Spinal cord (tissue), 10 donors: ENCODE data around the gene TIAM2. TPM values are rescaled to one million over a fixed set of nuclear protein-coding genes. Genes with fewer than 3 reads are reported as not detected.
A peak's percentile ranks its signal among the peaks of the same experiment; 100 is the strongest.
"Not testable (repeated sequence)": the region's sequence is repeated elsewhere in the genome, so short reads cannot be mapped to it uniquely, and the experiment has no call there.

ENCODE experiments used
- DNase-seq, 6 donors: peaks; one replicate each; pipeline versions ENCODE4 v3.0.0 to v3.0.0-alpha.2; 2013 to 2015; ENCODE audit warnings: low spot score in 6 of 6, low read depth in 4 of 6
- H3K27ac ChIP-seq: one replicate; pipeline ENCODE4 v1.5.1; 2013; ENCODE audit warnings: low read depth, low read length, control low read depth
- H3K27me3 ChIP-seq: one replicate; pipeline ENCODE4 v1.6.1; 2013; ENCODE audit warnings: low read length; ENCODE audit not compliant: control insufficient read depth, insufficient read depth
- H3K36me3 ChIP-seq: one replicate; pipeline ENCODE4 v1.6.1; 2013; ENCODE audit warnings: low read length; ENCODE audit not compliant: control insufficient read depth, insufficient read depth
- H3K4me1 ChIP-seq: one replicate; pipeline ENCODE4 v1.6.1; 2013; ENCODE audit warnings: low read length; ENCODE audit not compliant: control insufficient read depth, insufficient read depth
- H3K4me3 ChIP-seq: one replicate; pipeline ENCODE4 v1.5.1; 2013; ENCODE audit warnings: low read depth, low read length, control low read depth
- H3K9me3 ChIP-seq: one replicate; pipeline ENCODE4 v1.6.1; 2013; ENCODE audit warnings: low read length; ENCODE audit not compliant: control insufficient read depth, insufficient read depth
- WGBS: methylation state at CpG from one replicate; pipeline ENCODE4 v1.1.5; 2013; ENCODE audit warnings: missing lambda C conversion rate; ENCODE audit not compliant: insufficient coverage; 5-methylcytosine and 5-hydroxymethylcytosine counted together
- polyA plus RNA-seq, 2 donors: library from polyadenylated mRNA; unstranded; fragments of 120-200 nt; gene quantifications; one replicate each; pipeline ENCODE4 v1.2.1, GENCODE V29; 2013; ENCODE audit not compliant: insufficient read length in 2 of 2
- total RNA-seq, 2 donors: library from RNA; depleted of rRNA in 1 of 2; stranded (reverse); fragments of 120-200 nt in 1 of 2; fragments of >200 nt in 1 of 2; gene quantifications; one replicate each; pipeline versions ENCODE4 v1.2.3 to v1.2.4, GENCODE V29; 2013 to 2014
- donor health status: healthy.

The TIAM2 gene
- total and polyA plus RNA-seq, 4 donors = 15.6 to 25.7 (median 19.5) TPM

DNA sequence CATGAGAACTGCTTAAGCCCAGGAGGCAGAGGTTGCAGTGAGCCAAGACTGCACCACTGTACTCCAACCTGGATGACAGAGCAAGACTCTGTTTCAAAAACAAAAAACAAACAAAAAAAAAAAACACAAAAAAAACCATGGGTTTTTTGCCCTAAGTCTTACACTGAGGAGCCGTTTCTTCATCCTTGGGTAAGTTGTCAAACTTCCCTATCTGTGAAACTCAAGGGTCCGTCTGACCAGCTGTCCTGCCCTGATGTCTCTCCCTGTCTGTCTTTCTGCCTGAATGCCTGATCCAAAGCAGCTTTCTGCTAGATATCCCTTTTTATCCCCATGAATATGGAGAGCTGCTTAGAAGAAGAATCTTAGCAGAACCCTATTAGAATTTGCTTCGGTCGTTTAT is 227.4 kb downstream of the TIAM2 start:
- peak in 1 of 6 donors; percentile 34 for DNase-seq
- Histone ChIP-seq H3K27ac (no peak overlapping the region), H3K27me3 (no peaks in the 10 kb centered on the region), H3K4me3 (no peak overlapping the region), H3K9me3 (no peaks in the 10 kb centered on the region), H3K4me1 (peaks cover 27% of the 10 kb centered on the region), H3K36me3 (no peaks in the 10 kb centered on the region)
- 75% methylated on average over 2 of the region's 4 CpGs for whole genome bisulfite sequencing

DNA sequence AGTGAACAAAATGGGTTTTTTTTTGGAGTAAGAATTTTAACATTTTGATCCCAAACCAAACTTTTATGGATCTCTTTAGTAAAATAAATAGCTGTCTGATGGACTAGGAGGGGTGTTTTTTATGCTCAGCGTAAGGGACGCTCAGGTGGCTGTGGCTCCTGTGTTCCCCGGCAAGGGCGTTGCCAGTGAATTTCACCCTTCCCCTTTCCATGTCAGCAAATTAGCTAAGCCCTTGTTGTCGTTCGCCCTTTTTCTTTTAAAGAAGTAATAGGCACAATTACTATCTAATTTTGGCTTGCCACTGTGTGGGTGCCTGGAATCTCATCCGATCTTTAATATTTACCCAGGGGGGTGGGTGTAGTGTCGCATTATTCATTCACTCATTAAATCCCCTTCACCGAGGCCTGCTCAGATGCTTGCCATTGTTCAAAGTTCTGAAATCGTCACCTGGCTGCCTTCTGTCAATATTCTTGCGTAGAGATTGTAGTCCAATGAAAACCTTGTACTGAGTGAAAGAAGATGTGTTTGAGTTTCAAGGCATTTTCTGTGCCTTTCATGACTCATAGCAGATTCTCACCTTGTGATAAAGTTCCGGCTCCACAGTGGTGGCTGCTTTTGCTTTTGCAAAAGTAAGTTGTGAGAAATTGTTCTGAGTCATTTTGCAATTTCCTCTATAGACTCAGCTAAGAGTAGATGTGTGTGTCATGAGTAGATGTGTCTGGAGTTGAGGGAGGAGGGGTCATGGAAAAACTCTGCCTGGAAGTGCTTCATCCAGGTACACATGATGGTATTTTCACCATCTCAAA is 228.7 kb downstream of the TIAM2 start:
- 90% methylated on average over 2 of the region's 12 CpGs for WGBS
- no peaks in the 10 kb centered on the region for H3K9me3 ChIP-seq
- peaks cover 32% of the 10 kb centered on the region for H3K4me1 ChIP-seq
- no peaks in the 10 kb centered on the region for H3K36me3 ChIP-seq
- no peak overlapping the region for H3K4me3 ChIP-seq
- H3K27ac ChIP-seq = no peak overlapping the region
- H3K27me3 ChIP-seq = no peaks in the 10 kb centered on the region
- no peak for DNase-seq

DNA sequence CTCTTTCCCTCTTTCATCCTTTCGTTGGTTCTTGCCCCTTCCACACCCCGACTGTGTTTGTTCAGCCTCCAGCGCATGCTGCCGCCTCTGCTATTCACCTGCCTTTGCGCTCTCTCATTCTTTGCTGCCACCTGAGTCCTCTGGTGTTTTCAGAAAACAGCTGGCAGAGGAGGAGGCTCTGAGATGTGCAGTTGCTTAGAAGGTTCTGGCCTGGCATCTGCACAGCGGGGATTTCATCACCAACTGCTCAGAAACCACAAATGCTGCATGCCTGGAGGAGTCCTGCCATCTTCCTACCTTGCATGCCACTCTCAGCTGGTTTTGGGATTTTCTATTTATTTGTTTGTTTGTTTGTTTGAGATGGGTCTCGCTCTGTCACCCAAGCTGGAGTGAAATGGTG is 229.5 kb downstream of the TIAM2 start:
- H3K9me3 ChIP-seq = no peaks in the 10 kb centered on the region
- no peak overlapping the region for H3K4me3 ChIP-seq
- WGBS = 92% methylated on average over 2 of the region's 7 CpGs
- H3K27ac ChIP-seq = no peak overlapping the region
- H3K36me3 ChIP-seq = no peaks in the 10 kb centered on the region
- H3K27me3 ChIP-seq = no peaks in the 10 kb centered on the region
- H3K4me1 ChIP-seq = peaks cover 27% of the 10 kb centered on the region
- no peak for DNase-seq

DNA sequence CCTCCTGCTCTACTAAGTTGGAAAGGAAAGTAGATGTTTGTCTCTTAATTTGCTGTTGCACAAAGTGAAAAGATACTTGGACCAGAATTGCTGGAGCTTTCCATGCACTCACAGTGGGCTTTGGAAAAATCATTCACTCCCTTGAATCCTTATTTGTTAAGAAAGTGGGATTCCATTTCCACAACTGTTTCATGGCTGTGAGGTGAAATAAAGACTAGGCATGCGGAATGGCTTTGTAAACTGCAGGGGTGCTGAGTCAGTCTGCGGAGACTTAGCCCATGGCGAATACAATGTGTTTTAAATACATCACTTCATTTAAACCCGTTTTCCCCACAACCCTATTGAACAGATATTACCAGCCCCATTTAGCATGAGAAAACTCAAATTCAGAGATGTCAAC is 231.9 kb downstream of the TIAM2 start:
- peaks cover 18% of the 10 kb centered on the region for H3K4me1 ChIP-seq
- no peaks in the 10 kb centered on the region for H3K36me3 ChIP-seq
- no peaks in the 10 kb centered on the region for H3K9me3 ChIP-seq
- no peak overlapping the region for H3K4me3 ChIP-seq
- H3K27ac ChIP-seq = no peak overlapping the region
- 53% methylated on average over 3 of the region's 4 CpGs for WGBS
- H3K27me3 ChIP-seq = no peaks in the 10 kb centered on the region
- peak in 2 of 6 donors; percentile 49 to 68 for DNase-seq

DNA sequence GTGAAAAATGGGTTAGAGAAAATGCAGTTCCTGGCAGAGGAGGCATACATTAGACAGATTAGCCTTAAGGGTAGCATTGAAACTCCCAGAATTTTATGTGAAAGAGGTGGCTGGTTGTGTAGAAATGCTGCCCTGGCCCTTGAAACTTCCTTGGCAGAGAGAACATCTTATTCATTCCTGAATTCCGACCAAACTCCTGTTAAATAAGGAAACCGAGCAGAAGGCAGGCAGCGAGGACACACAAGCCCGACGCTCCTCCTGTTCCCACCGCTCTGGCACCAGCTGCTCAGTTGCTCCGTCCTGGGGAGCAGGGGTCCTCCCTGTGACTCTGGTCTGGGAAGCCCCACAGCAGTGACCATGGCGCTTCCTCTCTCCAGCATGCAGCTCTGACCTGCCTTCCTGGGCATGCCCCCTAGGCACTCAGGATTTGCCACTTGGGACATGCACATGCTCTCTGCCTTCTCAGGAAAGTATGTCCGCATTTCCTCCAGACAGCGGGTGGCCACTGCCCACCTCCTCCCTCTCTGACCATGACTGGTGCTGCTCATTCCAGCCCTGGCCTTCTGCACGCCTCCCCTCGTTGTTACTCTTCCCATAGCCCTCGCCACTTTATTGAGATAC is 233.5 kb downstream of the TIAM2 start:
- peaks cover 18% of the 10 kb centered on the region for H3K4me1 ChIP-seq
- DNase-seq = peak in 2 of 6 donors; percentile 17 to 92

DNA sequence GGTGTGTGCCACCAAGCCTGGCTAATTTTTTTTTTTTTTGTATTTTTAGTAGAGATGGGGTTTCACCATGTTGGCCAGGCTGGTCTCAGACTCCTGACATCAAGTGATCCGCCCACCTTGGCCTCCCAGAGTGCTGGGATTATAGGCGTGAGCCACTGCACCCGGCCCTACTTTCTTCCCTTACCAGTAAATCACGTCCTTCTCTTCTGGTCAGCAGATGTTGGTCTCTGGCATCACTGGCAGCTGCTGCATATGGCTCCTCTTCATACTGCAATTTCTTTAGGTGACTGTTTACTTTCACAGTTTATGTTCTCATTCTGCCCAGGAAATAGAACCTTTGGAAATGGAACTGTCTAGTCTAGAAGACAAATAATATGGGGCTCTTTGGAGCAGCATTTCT is 235.9 kb downstream of the TIAM2 start:
- H3K27me3 ChIP-seq, H3K9me3 ChIP-seq, H3K4me3 ChIP-seq, DNase-seq, H3K27ac ChIP-seq, H3K36me3 ChIP-seq: not testable (repeated sequence)
- peaks cover 24% of the 10 kb centered on the region for H3K4me1 ChIP-seq
- 56% methylated on average over 3 of the region's 4 CpGs for WGBS

More for the DNA sequence above, 233.5 kb downstream of the TIAM2 start:
- H3K36me3 ChIP-seq = no peaks in the 10 kb centered on the region
- H3K27ac ChIP-seq = no peak overlapping the region
- no peaks in the 10 kb centered on the region for H3K9me3 ChIP-seq
- no peak overlapping the region for H3K4me3 ChIP-seq
- 53% methylated on average over 10 of the region's 13 CpGs for WGBS
- no peaks in the 10 kb centered on the region for H3K27me3 ChIP-seq

DNA sequence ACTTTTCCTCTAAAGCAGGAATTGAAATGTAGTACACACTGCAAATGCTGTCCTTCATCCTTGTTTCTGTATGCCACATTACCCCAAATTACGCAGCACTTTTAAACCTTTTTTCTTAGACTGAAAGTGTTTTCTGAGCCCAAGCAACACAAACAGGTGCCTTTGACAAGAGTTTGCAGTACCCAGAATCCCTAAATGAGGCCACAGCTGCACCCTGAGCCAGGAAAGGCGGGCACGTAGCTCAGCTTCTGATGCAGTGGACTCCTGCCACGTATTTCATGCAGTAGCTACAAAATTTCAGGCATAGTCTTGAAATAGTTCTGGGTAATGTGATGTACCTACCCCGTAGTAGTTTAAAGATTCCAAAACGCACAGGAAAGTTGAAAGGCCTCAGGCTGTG is 237.7 kb downstream of the TIAM2 start:
- DNase-seq = no peak
- H3K36me3 ChIP-seq = no peaks in the 10 kb centered on the region
- no peaks in the 10 kb centered on the region for H3K27me3 ChIP-seq
- peaks cover 4% of the 10 kb centered on the region for H3K9me3 ChIP-seq
- H3K27ac ChIP-seq = no peak overlapping the region
- peaks cover 13% of the 10 kb centered on the region for H3K4me1 ChIP-seq
- H3K4me3 ChIP-seq = no peak overlapping the region
- 97% methylated on average over 5 of the region's 6 CpGs for WGBS

DNA sequence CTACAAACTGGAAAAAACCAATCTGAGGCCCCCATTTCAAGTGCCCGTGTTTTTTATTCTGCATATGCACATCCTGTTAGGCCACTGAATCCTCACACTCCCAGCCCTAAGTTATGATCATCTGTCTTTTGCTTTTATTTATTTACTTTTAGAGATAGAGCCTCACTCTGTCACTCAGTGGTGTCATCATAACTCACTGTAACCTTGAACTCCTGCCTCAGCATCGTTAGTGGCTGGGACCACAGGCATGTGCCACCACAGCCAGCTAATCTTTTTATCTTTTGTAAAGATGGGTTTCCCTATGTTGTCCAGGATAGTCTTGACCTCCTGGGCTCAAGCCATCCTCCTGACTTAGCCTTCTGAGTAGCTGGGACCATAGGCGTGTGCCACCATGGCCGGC is 239.1 kb downstream of the TIAM2 start:
- 94% methylated on average over 2 of the region's 4 CpGs for WGBS
- H3K9me3 ChIP-seq = peaks cover 4% of the 10 kb centered on the region
- H3K4me1 ChIP-seq = peaks cover 5% of the 10 kb centered on the region
- no peaks in the 10 kb centered on the region for H3K27me3 ChIP-seq
- DNase-seq = no peak
- H3K27ac ChIP-seq = no peak overlapping the region
- H3K4me3 ChIP-seq = no peak overlapping the region
- H3K36me3 ChIP-seq = no peaks in the 10 kb centered on the region

DNA sequence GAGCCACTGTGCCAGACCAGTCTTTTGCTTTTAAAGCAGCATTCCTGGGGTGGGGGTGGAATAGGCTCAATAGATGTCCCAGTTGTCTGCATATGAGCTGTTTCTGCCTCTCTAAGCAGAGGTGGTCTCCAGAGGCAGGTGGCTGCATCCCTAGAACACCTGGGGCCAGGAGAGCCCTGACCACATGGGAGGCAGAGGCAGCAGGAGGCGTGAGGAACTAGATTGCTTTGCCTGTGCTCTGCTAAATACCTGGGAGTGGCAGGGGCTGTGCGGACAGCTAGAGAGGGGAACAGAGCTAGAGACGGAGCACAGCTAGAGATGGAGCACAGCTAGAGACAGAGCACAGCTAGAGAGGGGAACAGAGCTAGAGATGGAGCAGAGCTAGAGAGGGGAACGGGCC is 239.6 kb downstream of the TIAM2 start:
- no peak for DNase-seq
- H3K27me3 ChIP-seq = no peaks in the 10 kb centered on the region
- H3K27ac ChIP-seq = no peak overlapping the region
- H3K4me3 ChIP-seq = no peak overlapping the region
- H3K9me3 ChIP-seq = peaks cover 4% of the 10 kb centered on the region
- 74% methylated on average over 4 of the region's 4 CpGs for WGBS
- no peaks in the 10 kb centered on the region for H3K36me3 ChIP-seq
- H3K4me1 ChIP-seq = peaks cover 5% of the 10 kb centered on the region

DNA sequence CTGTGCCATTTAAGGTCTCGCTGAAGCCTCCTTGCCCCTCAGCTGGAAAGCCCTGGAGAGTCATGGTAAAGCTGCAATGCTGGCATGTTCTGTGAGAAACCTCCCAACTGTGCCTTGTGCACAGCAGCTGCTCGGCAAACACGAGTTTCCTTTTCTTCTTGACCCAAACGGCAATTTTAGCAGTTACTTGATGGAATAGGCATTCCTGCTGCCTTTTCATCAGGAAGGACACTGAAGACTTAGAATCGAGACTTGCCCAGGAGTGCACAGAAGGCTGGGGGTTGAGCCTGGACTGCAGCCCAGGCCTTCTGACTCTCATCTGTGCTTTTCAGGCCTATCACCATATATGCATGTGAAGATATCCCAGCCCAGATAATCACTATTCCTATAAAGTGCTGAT is 240.0 kb downstream of the TIAM2 start:
- Histone ChIP-seq H3K27ac (no peak overlapping the region), H3K4me1 (peaks cover 5% of the 10 kb centered on the region), H3K36me3 (no peaks in the 10 kb centered on the region), H3K4me3 (no peak overlapping the region), H3K27me3 (no peaks in the 10 kb centered on the region), H3K9me3 (peaks cover 4% of the 10 kb centered on the region)
- 20% methylated on average over 5 of the region's 5 CpGs for WGBS
- peak in 2 of 6 donors; percentile 41 to 51 for DNase-seq
